ENCODE measurements around the gene PI4KB.

- TF ChIP-seq CTCF (IDR thresholded peaks at IDR 0.05) (no peak), POLR2A (IDR thresholded peaks at IDR 0.05) (no peak)
Observed at GRCh38 chr1:151344291-151344690, 17.1 kb upstream of the PI4KB start.
